K562 (cell line): Measurements from ENCODE around the gene NUCKS1. TPM values are rescaled to one million over a fixed set of nuclear protein-coding genes. Genes with fewer than 3 reads are reported as not detected.
A peak's percentile ranks its signal among the peaks of the same experiment; 100 is the strongest.

ENCODE experiments used
- CBX1 ChIP-seq: sonication (generic); IDR thresholded peaks from 2 replicates; pipeline ENCODE4 v1.6.1; 2016; ENCODE audit warnings: antibody characterized with exemption, low read depth, mild to moderate bottlenecking
- CCNT2 ChIP-seq: IDR thresholded peaks from 2 replicates; pipeline ENCODE4 v1.6.1; 2011; ENCODE audit warnings: borderline replicate concordance, low read depth, mild to moderate bottlenecking, moderate library complexity, mixed read lengths, low read length; ENCODE audit not compliant: insufficient read length; ENCODE audit errors: extremely low read depth
- ETV1 ChIP-seq: fragments of 450-650 bp; conservative IDR thresholded peaks from 2 replicates; pipeline ENCODE4 v1.6.1; 2016; ENCODE audit warnings: missing genetic modification characterization, control low read depth, low read depth, missing compliant biosample characterization
- FOXA3 ChIP-seq, 2 experiments: fragments of 450-650 bp in 1 of 2; sonication (generic) in 1 of 2; formaldehyde crosslinking; IDR thresholded peaks in 1 of 2; conservative IDR thresholded peaks in 1 of 2; 2 replicates each; pipeline versions ENCODE4 v1.4.0 to v1.8.0; 2020 to 2022; ENCODE audit warnings: mild to moderate bottlenecking in 2 of 2, missing genetic modification reagents in 1 of 2
- GTF2E2 ChIP-seq: fragments of 200-800 bp; sonication (Bioruptor generic); IDR thresholded peaks from 2 replicates; pipeline ENCODE4 v1.6.1; 2016; ENCODE audit warnings: missing genetic modification characterization, missing compliant biosample characterization
- JUN ChIP-seq, 2 experiments: sonication (generic) in 1 of 2; formaldehyde crosslinking in 1 of 2; IDR thresholded peaks; 2 replicates each; pipeline versions ENCODE4 v1.6.1 to v1.8.0; 2012 to 2022; ENCODE audit warnings: borderline replicate concordance in 2 of 2, mild to moderate bottlenecking in 2 of 2, improper control_type of control experiment in 1 of 2, low read depth in 1 of 2, low read length in 1 of 2, missing genetic modification reagents in 1 of 2
- MED1 ChIP-seq: sonication (generic); formaldehyde crosslinking; IDR thresholded peaks from 2 replicates; pipeline ENCODE4 v1.8.1; 2023; ENCODE audit warnings: missing genetic modification reagents, borderline replicate concordance
- NFE2L1 ChIP-seq: fragments of 450-650 bp; IDR thresholded peaks from 2 replicates; pipeline ENCODE4 v1.6.1; 2016; ENCODE audit warnings: missing genetic modification characterization, low read depth, mild to moderate bottlenecking, missing compliant biosample characterization, moderate library complexity, borderline replicate concordance
- PML ChIP-seq: IDR thresholded peaks from 2 replicates; pipeline ENCODE4 v1.6.1; 2012; ENCODE audit warnings: low read length, inconsistent platforms
- SMARCC2 ChIP-seq: fragments of 450-650 bp; IDR thresholded peaks from 2 replicates; pipeline ENCODE4 v1.6.1; 2017; ENCODE audit warnings: antibody characterized with exemption, moderate library complexity, mild to moderate bottlenecking, low read depth
- TEAD1 ChIP-seq, 2 experiments: fragments of 450-650 bp in 1 of 2; sonication (generic) in 1 of 2; formaldehyde crosslinking; IDR thresholded peaks; 2 replicates each; pipeline versions ENCODE4 v1.4.0 to v1.8.0; 2020 to 2022; ENCODE audit warnings: mild to moderate bottlenecking in 2 of 2, missing genetic modification reagents in 1 of 2
- THRAP3 ChIP-seq: fragments of 450-650 bp; IDR thresholded peaks from 2 replicates; pipeline ENCODE4 v1.6.1; 2016; ENCODE audit warnings: mild to moderate bottlenecking, inconsistent platforms, borderline replicate concordance
- ZNF217 ChIP-seq: sonication (generic); formaldehyde crosslinking; IDR thresholded peaks from 2 replicates; pipeline ENCODE4 v1.8.0; 2022; ENCODE audit warnings: mild to moderate bottlenecking, missing genetic modification reagents
- ZNF3 ChIP-seq: fragments of 250-450 bp; sonication (Bioruptor Pico); IDR thresholded peaks from 2 replicates; pipeline ENCODE4 v1.5.0; 2021; ENCODE audit warnings: mild to moderate bottlenecking, moderate library complexity
- ZNF75A ChIP-seq: fragments of 450-650 bp; formaldehyde crosslinking; IDR thresholded peaks from 2 replicates; pipeline ENCODE4 v1.4.0; 2020; ENCODE audit warnings: mild to moderate bottlenecking
- polyA plus RNA-seq, 8 experiments: library from polyadenylated mRNA; depleted of rRNA in 4 of 8; stranded (reverse) in 5 of 8; unstranded in 3 of 8; fragments of >200 nt; fragmentation: Nextera tagmentation in 2 of 8; fragmentation: Illumina TruSeq in 1 of 8; extraction: Ambion mirVana in 2 of 8; extraction: Trizol in 1 of 8; gene quantifications; 2 replicates each; pipeline versions ENCODE4 v1.2.1 to v1.2.3, GENCODE V29; 2011 to 2014; ENCODE audit warnings: inconsistent platforms in 1 of 8, missing spikeins in 1 of 8
- total RNA-seq, 7 experiments: library from RNA; depleted of rRNA in 6 of 7; stranded (reverse); fragments of >200 nt in 6 of 7; fragmentation: Illumina TruSeq in 2 of 7; extraction: Trizol in 2 of 7; gene quantifications; 2 replicates each; pipeline versions ENCODE4 v1.2.1 to v1.2.3, GENCODE V29; 2011 to 2021; ENCODE audit warnings: low replicate concordance in 1 of 7
- TF ChIP-seq, protein P1 (sequence below), 3 experiments: IDR thresholded peaks in 2 of 3; conservative IDR thresholded peaks in 1 of 3; 2 replicates each; pipeline ENCODE4 v1.5.1; 2011 to 2012; ENCODE audit warnings: low read length in 3 of 3, mild to moderate bottlenecking in 3 of 3, control low read depth in 2 of 3, improper control_type of control experiment in 1 of 3, inconsistent platforms in 1 of 3, low read depth in 1 of 3, mixed read lengths in 1 of 3, moderate library complexity in 1 of 3; ENCODE audit not compliant: insufficient read depth in 2 of 3
- TF ChIP-seq, protein P2 (sequence below): sonication (generic); formaldehyde crosslinking; IDR thresholded peaks from 2 replicates; pipeline ENCODE4 v1.8.0; 2022; ENCODE audit warnings: mild to moderate bottlenecking, missing genetic modification reagents
- TF ChIP-seq, protein P3 (sequence below), 2 experiments: fragments of 450-650 bp; conservative IDR thresholded peaks; 2 replicates each; pipeline ENCODE4 v1.6.1; 2017; ENCODE audit warnings: mild to moderate bottlenecking in 2 of 2, moderate library complexity in 2 of 2
- TF ChIP-seq, protein P4 (sequence below): fragments of 250-450 bp; sonication (Bioruptor Pico); IDR thresholded peaks from 2 replicates; pipeline ENCODE4 v1.5.0; 2021

The NUCKS1 gene
- total and polyA plus RNA-seq, 9 of the 15 experiments (the other 6 are each of a cell fraction or from before 2014, with no cell fraction given): 66.7 to 244 (median 149) TPM

DNA sequence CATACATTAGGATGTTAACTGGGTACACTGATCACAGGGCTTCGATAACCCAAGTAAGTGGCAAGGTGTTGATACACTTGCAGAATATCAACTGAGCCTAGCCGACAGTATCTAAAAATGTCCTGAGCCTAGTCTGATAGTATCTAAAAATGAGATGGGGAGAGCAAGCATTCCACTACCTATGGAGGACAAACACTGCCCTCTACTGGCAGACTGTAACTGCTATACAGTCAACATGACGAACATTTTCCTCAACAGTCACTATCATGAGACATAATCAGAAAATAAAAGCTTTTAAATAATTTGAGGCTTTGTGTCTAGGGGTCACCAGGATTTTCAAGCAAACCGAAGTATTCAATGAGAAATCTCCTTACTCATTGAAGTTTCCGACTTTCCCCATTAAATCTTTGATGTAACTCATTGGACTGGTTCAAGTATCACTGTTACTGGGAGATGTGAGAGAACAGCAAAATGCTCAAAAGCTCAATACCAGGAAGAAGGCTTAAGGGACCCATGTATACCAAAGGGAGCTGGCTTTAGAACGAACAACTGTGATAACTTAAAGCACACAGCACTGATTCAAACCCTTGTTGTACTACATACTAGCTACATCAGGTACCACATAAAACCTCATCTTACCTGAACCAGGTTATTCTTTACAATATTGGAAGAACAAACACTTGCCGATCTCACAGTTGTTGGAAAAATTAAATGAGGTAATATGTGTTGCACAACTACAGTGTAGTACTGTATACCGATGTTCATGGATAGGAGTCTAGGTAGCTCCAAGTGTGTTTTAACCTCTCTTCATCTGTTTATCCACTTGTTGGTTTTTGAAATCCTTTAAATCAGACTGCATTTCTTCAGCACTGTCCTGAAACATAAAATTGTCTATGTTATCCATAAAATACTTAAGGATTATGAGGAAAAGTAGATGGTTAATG is 38.6 kb downstream of the NUCKS1 start (continued):
- TF ChIP-seq ZNF75A (CRISPR knock-in tag) (no peak), ZNF3 (CRISPR knock-in tag) (no peak), PML (no peak), ZNF217 (no peak), NFE2L1 (no peak), THRAP3 (no peak), GTF2E2 (tag) (no peak), CBX1 (no peak), JUN (IDR thresholded peaks at IDR 0.05; ENCODE audit: borderline replicate concordance, low read depth, low read length) (0 out of 2 replicates have a peak, but pooled peaks have one; percentile 27), JUN (CRISPR knock-in tag; IDR thresholded peaks at IDR 0.05; ENCODE audit: borderline replicate concordance) (peak; percentile 45; the same call in 1 of the 2 replicates), CCNT2 (no peak), TEAD1 (CRISPR knock-in tag; IDR thresholded peaks at IDR 0.05) (peak; percentile 46 to 65; a peak in 2 of 4 replicates), ETV1 (tag) (no peak), FOXA3 (CRISPR knock-in tag; conservative IDR thresholded peaks at IDR 0.05 in 1 of 2, IDR thresholded peaks at IDR 0.05 in 1 of 2) (peak; percentile 65 to 84), MED1 (CRISPR knock-in tag) (no peak), SMARCC2 (no peak)
- TF ChIP-seq, protein P1, sequence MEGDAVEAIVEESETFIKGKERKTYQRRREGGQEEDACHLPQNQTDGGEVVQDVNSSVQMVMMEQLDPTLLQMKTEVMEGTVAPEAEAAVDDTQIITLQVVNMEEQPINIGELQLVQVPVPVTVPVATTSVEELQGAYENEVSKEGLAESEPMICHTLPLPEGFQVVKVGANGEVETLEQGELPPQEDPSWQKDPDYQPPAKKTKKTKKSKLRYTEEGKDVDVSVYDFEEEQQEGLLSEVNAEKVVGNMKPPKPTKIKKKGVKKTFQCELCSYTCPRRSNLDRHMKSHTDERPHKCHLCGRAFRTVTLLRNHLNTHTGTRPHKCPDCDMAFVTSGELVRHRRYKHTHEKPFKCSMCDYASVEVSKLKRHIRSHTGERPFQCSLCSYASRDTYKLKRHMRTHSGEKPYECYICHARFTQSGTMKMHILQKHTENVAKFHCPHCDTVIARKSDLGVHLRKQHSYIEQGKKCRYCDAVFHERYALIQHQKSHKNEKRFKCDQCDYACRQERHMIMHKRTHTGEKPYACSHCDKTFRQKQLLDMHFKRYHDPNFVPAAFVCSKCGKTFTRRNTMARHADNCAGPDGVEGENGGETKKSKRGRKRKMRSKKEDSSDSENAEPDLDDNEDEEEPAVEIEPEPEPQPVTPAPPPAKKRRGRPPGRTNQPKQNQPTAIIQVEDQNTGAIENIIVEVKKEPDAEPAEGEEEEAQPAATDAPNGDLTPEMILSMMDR (IDR thresholded peaks at IDR 0.05 in 2 of 3, conservative IDR thresholded peaks at IDR 0.05 in 1 of 3; ENCODE audit: insufficient read depth in 2 of 3, low read depth in 1 of 3, low read length in 3 of 3): peak; percentile 87 to 98 (median 95)
- TF ChIP-seq, protein P2, sequence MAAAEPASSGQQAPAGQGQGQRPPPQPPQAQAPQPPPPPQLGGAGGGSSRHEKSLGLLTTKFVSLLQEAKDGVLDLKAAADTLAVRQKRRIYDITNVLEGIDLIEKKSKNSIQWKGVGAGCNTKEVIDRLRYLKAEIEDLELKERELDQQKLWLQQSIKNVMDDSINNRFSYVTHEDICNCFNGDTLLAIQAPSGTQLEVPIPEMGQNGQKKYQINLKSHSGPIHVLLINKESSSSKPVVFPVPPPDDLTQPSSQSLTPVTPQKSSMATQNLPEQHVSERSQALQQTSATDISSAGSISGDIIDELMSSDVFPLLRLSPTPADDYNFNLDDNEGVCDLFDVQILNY: no peak
- TF ChIP-seq, protein P3, sequence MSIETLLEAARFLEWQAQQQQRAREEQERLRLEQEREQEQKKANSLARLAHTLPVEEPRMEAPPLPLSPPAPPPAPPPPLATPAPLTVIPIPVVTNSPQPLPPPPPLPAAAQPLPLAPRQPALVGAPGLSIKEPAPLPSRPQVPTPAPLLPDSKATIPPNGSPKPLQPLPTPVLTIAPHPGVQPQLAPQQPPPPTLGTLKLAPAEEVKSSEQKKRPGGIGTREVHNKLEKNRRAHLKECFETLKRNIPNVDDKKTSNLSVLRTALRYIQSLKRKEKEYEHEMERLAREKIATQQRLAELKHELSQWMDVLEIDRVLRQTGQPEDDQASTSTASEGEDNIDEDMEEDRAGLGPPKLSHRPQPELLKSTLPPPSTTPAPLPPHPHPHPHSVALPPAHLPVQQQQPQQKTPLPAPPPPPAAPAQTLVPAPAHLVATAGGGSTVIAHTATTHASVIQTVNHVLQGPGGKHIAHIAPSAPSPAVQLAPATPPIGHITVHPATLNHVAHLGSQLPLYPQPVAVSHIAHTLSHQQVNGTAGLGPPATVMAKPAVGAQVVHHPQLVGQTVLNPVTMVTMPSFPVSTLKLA (conservative IDR thresholded peaks at IDR 0.05): peak in 1 of 2 experiments; percentile 31; a peak in 1 of 4 replicates
- TF ChIP-seq, protein P4, sequence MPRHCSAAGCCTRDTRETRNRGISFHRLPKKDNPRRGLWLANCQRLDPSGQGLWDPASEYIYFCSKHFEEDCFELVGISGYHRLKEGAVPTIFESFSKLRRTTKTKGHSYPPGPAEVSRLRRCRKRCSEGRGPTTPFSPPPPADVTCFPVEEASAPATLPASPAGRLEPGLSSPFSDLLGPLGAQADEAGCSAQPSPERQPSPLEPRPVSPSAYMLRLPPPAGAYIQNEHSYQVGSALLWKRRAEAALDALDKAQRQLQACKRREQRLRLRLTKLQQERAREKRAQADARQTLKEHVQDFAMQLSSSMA (CRISPR knock-in tag): no peak
